Fibroblast of pulmonary artery (primary cell): ENCODE measurements around the gene GTSF1L.
A peak's percentile ranks its signal among the peaks of the same experiment; 100 is the strongest.

Source experiments
- DNase-seq: peaks from one replicate; pipeline ENCODE4 v3.0.0-alpha.2; 2010; ENCODE audit warnings: low read depth
- H3K4me3 ChIP-seq: replicated peaks from 2 replicates; pipeline ENCODE4 v1.5.1; 2011; ENCODE audit warnings: low read depth, mild to moderate bottlenecking, control low read depth, low read length, moderate library complexity
- TF ChIP-seq, protein P1 (sequence below): IDR thresholded peaks from 2 replicates; pipeline ENCODE4 v1.5.1; 2011; ENCODE audit warnings: mild to moderate bottlenecking, control low read depth, low read length, inconsistent platforms; ENCODE audit errors: missing control alignments

GTSF1L gene

DNA sequence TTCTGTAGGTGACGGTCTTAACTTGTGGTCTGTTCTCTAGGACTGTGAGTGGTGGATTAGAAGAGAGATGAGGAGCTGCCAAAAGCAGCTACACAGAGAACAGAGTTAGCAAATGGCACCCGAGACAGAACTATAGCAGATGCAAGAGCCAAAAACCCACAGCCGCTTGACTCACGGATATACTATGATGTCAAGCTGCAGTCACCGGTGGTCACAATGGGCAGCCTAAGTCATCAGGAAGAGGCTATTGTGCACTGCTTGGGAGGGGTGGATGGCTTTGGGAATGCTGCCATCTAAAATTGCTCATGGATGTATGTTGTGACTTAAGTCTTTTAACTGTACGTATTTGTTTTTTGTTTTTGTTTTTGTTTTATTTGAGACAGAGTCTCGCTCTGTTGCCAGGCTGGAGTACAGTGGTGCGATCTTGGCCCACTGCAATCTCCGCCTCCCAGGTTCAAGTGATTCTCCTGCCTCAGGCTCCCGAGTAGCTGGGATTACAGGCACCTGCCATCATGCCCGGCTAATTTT lies at the start of gene GTSF1L:
TSS of gene GTSF1L (minus strand) at position 192 of the 528 bp plus-strand sequence. CDS start 308 bp downstream, outside the sequence.
- no peak within 1 kb of the TSS for H3K4me3 ChIP-seq
- peak; percentile 88 for DNase-seq
- TF ChIP-seq, protein P1, sequence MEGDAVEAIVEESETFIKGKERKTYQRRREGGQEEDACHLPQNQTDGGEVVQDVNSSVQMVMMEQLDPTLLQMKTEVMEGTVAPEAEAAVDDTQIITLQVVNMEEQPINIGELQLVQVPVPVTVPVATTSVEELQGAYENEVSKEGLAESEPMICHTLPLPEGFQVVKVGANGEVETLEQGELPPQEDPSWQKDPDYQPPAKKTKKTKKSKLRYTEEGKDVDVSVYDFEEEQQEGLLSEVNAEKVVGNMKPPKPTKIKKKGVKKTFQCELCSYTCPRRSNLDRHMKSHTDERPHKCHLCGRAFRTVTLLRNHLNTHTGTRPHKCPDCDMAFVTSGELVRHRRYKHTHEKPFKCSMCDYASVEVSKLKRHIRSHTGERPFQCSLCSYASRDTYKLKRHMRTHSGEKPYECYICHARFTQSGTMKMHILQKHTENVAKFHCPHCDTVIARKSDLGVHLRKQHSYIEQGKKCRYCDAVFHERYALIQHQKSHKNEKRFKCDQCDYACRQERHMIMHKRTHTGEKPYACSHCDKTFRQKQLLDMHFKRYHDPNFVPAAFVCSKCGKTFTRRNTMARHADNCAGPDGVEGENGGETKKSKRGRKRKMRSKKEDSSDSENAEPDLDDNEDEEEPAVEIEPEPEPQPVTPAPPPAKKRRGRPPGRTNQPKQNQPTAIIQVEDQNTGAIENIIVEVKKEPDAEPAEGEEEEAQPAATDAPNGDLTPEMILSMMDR, result no peak

DNA sequence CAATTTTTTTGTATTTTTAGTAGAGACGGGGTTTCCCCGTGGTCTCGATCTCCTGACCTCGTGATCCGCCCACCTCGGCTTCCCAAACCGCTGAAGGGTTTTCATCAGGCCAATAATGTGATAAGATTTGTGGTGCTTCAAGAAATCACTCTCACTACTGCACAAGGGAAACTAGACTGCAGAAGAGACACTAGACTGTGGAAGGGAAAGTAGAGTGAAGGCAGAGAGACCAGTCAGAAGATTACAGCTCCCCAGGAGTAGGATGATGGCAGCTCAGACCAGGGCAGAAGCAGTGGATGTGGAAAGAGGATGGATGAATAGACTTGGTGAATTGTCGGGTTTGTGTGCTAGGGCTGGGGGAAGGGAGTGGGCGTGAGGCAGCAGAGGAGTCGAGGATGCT lies 48.0 kb upstream of the GTSF1L start:
- TF ChIP-seq, protein P1, result no peak

DNA sequence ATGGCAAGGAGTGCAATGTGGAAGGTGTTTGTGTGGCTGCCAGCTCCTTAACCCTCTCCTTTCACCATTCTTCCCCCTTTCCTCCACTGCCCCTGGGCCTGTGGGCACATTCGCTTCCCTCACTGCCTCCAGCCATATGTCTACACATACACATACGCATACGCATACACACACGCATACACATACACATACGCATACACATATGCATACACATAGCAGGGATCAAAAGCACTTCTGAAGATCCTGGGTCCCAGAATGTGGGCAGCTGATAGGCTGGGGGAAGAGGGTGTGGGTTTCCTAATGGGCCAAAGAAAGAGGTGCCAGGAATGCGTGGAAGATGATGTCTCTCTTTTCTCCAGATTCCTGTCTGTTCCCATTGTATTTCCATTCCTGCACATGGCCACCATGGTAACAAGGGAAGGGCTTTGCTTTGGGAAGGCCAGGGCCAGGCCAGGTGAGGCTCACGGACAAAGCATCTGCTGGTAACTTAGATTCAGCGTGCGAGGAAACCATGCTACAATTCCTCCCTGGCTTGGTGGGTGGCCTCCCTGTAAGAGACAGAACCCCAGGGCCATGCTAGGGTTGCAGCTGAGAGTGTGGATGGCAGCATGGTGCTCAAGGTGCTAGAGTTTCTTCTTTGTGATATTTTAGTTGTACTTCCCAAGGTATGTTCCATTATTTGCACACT lies 44.8 kb upstream of the GTSF1L start:
- DNase-seq, result no peak
- TF ChIP-seq, protein P1, result no peak

More for the DNA sequence above, 48.0 kb upstream of the GTSF1L start:
- DNase-seq, result no peak
- no peak overlapping the region for H3K4me3 ChIP-seq

GRCh38 chr20:43770342-43770741 lies 43.5 kb upstream of the GTSF1L start:
- DNase-seq, result no peak
- TF ChIP-seq, protein P1, result no peak
- H3K4me3 ChIP-seq, result no peak overlapping the region

More for the DNA sequence above, 44.8 kb upstream of the GTSF1L start:
- H3K4me3 ChIP-seq, result no peak overlapping the region

DNA sequence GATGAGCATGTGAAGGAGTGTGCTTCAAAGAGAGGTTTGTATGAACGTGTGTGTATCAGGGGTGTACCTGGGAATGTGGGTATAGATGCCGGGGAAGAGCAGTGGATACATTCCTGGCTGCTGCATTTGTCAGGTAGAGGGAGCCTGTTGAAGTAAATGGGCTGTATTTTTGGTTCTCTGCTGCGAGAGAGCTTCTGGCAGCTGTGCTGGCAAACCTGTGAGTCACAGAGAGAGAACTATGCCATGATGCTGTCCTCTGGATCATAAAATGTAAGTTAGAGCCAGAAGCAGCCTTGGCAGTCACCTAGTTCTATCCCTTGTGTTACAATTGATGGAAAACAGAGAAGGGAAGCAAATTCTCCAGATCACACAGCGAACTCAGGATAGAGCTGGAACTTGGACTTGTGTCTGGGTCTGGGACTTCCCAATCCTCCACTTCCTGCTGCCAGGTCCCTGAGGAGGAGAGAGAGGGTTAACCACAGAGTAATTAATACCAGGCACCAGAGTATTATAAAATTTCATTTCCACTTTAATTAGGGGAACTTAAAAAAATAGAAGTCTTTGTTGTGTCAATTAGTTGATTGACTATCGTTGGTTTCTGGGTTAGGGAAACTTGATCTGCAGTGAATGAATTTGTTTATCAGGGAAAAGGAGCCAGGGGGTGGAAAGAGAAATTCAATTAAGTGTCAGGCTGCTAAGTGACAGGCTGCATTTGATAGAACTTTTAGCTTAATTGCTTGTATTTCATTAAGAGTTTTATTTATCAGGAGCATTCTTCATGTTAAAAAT lies 41.1 kb upstream of the GTSF1L start:
- TF ChIP-seq, protein P1, result no peak
- DNase-seq, result peak; percentile 44

DNA sequence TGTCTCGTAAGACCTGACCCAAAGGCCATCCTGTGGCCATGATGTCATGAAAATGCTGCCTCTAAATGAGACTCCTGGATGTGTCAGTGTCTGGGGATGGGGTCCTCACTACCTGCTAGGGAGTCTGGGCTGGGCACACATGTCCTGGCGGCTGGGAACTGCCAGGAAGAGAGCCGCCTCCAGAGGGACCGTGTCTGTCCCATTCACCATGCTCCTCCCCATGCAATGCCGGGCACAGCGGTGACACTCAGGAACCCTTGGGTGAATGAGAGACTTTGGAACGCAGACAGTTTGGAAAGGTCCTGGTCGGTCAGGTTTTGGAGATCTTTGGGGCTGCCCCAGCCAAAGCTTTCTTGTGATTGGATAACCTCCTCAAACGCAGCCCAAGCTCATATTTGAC lies 40.1 kb upstream of the GTSF1L start:
- no peak for DNase-seq
- H3K4me3 ChIP-seq, result no peak overlapping the region
- TF ChIP-seq, protein P1, result no peak

More for the DNA sequence above, 41.1 kb upstream of the GTSF1L start:
- H3K4me3 ChIP-seq, result no peak overlapping the region
